ENCODE data around the gene CEBPE.

DNA sequence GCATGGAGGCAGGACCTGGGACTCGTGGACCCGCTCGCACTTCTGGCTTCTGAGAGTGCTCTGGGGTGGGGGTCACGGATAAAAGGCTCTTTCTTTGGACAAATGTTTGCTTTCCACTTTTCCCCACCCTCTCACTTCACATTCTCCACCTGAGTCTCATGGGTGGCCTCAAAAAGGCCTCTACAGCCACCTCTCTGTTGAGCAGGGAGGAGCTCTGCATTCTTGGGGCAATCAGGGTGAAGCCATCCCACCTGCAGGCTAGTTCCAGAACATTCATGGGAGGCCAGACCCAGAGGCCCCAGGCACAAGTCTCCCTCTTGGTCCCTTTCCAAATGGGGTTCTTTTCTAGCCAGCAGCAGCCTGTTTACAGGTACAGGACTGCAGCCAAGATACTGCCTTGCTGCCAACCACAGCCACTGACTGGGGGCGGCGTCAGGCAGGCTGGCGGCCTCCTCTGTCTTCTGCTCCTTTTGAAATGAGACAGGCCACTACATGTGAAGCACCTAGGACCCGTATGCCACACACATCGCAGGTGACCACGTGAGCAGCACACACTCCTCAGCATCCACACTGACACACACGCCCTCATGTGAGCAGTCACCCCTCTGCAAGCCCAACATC is 18.2 kb upstream of the CEBPE start:
- TF ChIP-seq CTCF (IDR thresholded peaks at IDR 0.05) (no peak), POLR2AphosphoS5 (IDR thresholded peaks at IDR 0.05) (no peak)

Measured in sigmoid colon (tissue), 4 donors.